ENCODE measurements around the gene ANAPC2.

Gene ANAPC2

GRCh38 chr9:137227054-137227852, 38.9 kb upstream of the ANAPC2 start, which contains the start of gene RNF224:
RNF224 (plus strand) TSS chr9:137227502; CDS start chr9:137228336, 834 bp downstream.
- DNase-seq: peak; percentile 78

- DNase-seq: no peak
These were observed 38.1 kb upstream of the ANAPC2 start for GRCh38 chr9:137226338-137227053.

GRCh38 chr9:137225699-137226331, 37.5 kb upstream of the ANAPC2 start:
- no peak for DNase-seq

- no peak for DNase-seq
These were observed 36.7 kb upstream of the ANAPC2 start, which contains the start of gene CYSRT1 for GRCh38 chr9:137224830-137225694. CYSRT1 (plus strand) TSS chr9:137225174; CDS start chr9:137225622, 448 bp downstream.

GRCh38 chr9:137223078-137223970, 35.0 kb upstream of the ANAPC2 start:
- DNase-seq: peak; percentile 99

- DNase-seq: no peak
These were observed 34.1 kb upstream of the ANAPC2 start, which contains the start of gene RNF208 for GRCh38 chr9:137222190-137223077. RNF208 (minus strand) TSS chr9:137222240; CDS start chr9:137221212, 1,028 bp downstream.

- no peak for DNase-seq
These were observed 33.2 kb upstream of the ANAPC2 start for GRCh38 chr9:137221506-137222111.

GRCh38 chr9:137221095-137221505, 32.7 kb upstream of the ANAPC2 start:
- no peak for DNase-seq

GRCh38 chr9:137220317-137221094, 32.1 kb upstream of the ANAPC2 start:
- DNase-seq: no peak

GRCh38 chr9:137219757-137220316, 31.5 kb upstream of the ANAPC2 start:
- no peak for DNase-seq

GRCh38 chr9:137218754-137219271, 30.5 kb upstream of the ANAPC2 start:
- no peak for DNase-seq

- no peak for DNase-seq
These were observed 29.9 kb upstream of the ANAPC2 start for GRCh38 chr9:137218212-137218753.

- DNase-seq: no peak
These were observed 29.2 kb upstream of the ANAPC2 start for GRCh38 chr9:137217276-137218211.

GRCh38 chr9:137216188-137216965, 28.0 kb upstream of the ANAPC2 start:
- no peak for DNase-seq

- no peak for DNase-seq
These were observed 27.0 kb upstream of the ANAPC2 start for GRCh38 chr9:137215196-137215986.
